Chondrocyte (in vitro differentiated cells): Measurements from ENCODE around the gene PAX3. TPM values are rescaled to one million over a fixed set of nuclear protein-coding genes. Genes with fewer than 3 reads are reported as not detected.

Experiments used
- DNase-seq: peaks from one replicate; pipeline ENCODE4 v3.0.0; 2021; ENCODE audit warnings: mixed read lengths, low spot score
- H3K27ac Mint-ChIP-seq: one replicate; pipeline ENCODE4 v1.8.0; 2021; ENCODE audit warnings: mild to moderate bottlenecking, moderate library complexity, mixed read lengths; ENCODE audit not compliant: unreplicated experiment
- H3K27me3 Mint-ChIP-seq: 2 replicates; pipeline ENCODE4 v1.8.0; 2021; ENCODE audit warnings: low read depth, mixed read lengths
- H3K36me3 Mint-ChIP-seq: 2 replicates; pipeline ENCODE4 v1.8.0; 2021; ENCODE audit warnings: low read depth, mixed read lengths
- H3K4me1 Mint-ChIP-seq: 2 replicates; pipeline ENCODE4 v1.8.0; 2021; ENCODE audit warnings: low read depth, mild to moderate bottlenecking, mixed read lengths
- H3K4me3 Mint-ChIP-seq: one replicate; pipeline ENCODE4 v1.8.0; 2021; ENCODE audit warnings: mild to moderate bottlenecking, moderate library complexity, mixed read lengths; ENCODE audit not compliant: unreplicated experiment
- H3K9me3 Mint-ChIP-seq: 2 replicates; pipeline ENCODE4 v1.8.0; 2021; ENCODE audit warnings: low read depth, mixed read lengths
- total RNA-seq: library from RNA; stranded (reverse); gene quantifications from 3 replicates; pipeline ENCODE4 v1.2.1, GENCODE V29; 2021
- TF ChIP-seq, protein P1 (sequence below): fragments of 200-600 bp; sonication (generic); IDR thresholded peaks from 2 replicates; pipeline ENCODE4 v1.5.0; 2021; ENCODE audit warnings: antibody characterized with exemption, mild to moderate bottlenecking, moderate library complexity

The PAX3 gene
- total RNA-seq, 1 donor from 2014 or later, result 4.7 TPM

DNA sequence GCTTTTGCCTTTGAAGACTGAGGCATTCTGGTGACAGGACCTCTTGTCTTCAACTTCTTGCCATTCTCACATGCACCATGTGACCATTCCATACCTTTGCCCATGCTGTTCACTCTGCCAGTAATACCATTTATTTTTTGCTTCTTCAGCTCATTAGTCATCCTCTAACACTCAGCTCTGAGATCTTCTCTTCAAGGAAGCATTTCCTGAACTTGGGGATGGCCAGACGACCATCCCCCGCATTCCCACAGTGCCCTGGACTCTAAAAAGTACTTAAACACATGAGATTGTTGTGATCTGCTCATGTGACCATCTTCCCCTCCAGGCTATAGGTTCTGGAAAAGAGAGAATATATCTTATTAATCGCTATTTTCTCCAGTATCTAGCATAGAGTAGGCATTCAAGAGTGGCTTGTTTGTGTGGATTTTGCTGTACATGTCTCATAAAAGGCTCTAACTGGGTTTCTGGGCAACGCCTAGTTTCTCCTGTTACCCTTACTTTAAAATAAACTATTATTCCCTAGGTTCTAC lies 33.9 kb downstream of the PAX3 start:
- TF ChIP-seq, protein P1, sequence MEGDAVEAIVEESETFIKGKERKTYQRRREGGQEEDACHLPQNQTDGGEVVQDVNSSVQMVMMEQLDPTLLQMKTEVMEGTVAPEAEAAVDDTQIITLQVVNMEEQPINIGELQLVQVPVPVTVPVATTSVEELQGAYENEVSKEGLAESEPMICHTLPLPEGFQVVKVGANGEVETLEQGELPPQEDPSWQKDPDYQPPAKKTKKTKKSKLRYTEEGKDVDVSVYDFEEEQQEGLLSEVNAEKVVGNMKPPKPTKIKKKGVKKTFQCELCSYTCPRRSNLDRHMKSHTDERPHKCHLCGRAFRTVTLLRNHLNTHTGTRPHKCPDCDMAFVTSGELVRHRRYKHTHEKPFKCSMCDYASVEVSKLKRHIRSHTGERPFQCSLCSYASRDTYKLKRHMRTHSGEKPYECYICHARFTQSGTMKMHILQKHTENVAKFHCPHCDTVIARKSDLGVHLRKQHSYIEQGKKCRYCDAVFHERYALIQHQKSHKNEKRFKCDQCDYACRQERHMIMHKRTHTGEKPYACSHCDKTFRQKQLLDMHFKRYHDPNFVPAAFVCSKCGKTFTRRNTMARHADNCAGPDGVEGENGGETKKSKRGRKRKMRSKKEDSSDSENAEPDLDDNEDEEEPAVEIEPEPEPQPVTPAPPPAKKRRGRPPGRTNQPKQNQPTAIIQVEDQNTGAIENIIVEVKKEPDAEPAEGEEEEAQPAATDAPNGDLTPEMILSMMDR, result no peak
- Mint-ChIP-seq H3K4me3 (no peak overlapping the region), H3K36me3 (peaks cover 3% of the 10 kb centered on the region), H3K27ac (no peak overlapping the region), H3K27me3 (peaks cover 4% of the 10 kb centered on the region), H3K4me1 (peaks cover 13% of the 10 kb centered on the region), H3K9me3 (peaks cover 9% of the 10 kb centered on the region)
- DNase-seq, result no peak

DNA sequence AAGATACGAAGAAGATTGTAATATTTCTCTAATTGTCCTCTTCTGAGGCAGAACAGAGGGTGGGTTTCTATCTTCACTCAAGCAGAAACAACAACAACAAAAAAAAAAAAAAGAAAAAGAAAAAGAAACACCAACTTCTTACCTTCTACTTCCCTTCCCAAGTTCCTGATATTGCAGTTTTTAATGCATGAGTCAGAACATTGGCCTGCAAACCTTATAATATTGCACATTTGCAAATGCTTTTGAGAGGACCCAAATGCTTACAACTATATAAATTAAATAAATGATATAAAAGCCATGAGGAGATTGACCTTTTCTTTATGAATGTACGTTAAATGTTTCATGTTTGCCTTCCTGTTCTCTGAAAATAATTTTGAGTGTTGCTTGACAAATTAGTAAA lies 37.3 kb downstream of the PAX3 start:
- Mint-ChIP-seq H3K27ac (no peak overlapping the region), H3K4me3 (no peak overlapping the region), H3K36me3 (peaks cover 2% of the 10 kb centered on the region), H3K27me3 (peaks cover 1% of the 10 kb centered on the region), H3K9me3 (peaks cover 9% of the 10 kb centered on the region), H3K4me1 (peaks cover 4% of the 10 kb centered on the region)
- DNase-seq, result no peak
- TF ChIP-seq, protein P1, result no peak

DNA sequence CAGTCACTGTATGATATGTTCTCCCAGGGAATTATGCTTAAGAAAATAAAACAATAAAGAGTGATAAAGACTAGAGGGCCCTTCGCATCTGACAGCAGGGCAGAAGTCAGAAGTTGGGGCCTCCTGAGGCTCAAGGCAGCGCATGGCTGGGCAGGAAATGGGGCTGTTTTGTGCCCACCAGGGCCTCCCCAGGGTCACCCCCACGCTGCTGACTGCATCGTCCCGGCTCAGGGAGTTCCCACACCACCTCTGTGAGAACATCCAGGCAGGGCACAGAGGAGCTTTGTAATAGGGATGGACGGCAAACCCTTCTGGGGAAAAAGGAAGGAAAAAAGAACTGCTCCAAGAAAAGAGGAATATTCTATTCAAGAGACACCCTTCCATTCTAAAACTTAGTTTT lies 41.2 kb downstream of the PAX3 start:
- H3K4me3 Mint-ChIP-seq, result no peak overlapping the region
- peaks cover 9% of the 10 kb centered on the region for H3K27me3 Mint-ChIP-seq
- no peaks in the 10 kb centered on the region for H3K4me1 Mint-ChIP-seq
- H3K27ac Mint-ChIP-seq, result no peak overlapping the region
- no peak for DNase-seq
- no peaks in the 10 kb centered on the region for H3K9me3 Mint-ChIP-seq
- TF ChIP-seq, protein P1, result no peak
- H3K36me3 Mint-ChIP-seq, result no peaks in the 10 kb centered on the region

DNA sequence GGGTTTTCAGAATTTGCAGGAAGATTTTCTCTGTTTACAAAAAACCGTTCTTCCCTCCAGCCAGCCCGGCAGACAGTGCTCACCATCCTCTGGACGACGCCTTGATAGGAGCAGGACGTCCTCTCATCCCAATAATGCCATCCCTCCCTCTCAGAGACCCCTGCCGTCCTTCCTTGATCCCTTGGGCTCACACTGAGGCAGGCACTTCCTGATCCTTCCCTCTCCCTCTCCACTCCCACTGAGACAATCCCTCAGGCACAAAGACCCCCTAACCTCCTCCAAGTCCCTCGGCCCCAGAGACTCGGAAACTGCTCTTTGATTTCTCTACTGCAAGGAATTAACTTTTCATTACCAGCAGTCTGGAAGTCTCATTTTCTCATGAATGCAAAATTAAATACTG lies 42.5 kb downstream of the PAX3 start:
- no peaks in the 10 kb centered on the region for H3K4me1 Mint-ChIP-seq
- H3K4me3 Mint-ChIP-seq, result no peak overlapping the region
- no peak overlapping the region for H3K27ac Mint-ChIP-seq
- TF ChIP-seq, protein P1, result no peak
- no peak for DNase-seq
- H3K27me3 Mint-ChIP-seq, result peaks cover 9% of the 10 kb centered on the region
- no peaks in the 10 kb centered on the region for H3K9me3 Mint-ChIP-seq
- no peaks in the 10 kb centered on the region for H3K36me3 Mint-ChIP-seq

DNA sequence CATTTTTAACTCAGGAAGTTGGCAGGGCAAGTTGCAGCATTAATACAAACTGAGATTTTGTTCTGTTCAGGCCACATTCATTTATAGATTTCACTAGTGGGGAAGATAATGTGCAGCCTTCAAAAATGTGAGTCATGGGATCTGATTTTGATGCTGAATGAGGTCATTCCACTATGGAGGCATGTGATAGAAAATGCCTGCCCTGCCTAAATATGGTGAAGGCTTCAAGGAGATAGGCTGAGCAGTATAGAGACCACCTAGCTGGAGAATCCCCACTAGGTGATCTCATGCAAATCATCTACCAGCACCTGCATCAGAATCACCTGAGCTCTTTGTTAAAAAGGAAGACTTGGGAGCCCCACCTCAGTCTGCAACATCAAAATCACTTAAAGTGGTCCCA lies 43.7 kb downstream of the PAX3 start:
- H3K9me3 Mint-ChIP-seq, result no peaks in the 10 kb centered on the region
- no peak overlapping the region for H3K4me3 Mint-ChIP-seq
- DNase-seq, result no peak
- no peaks in the 10 kb centered on the region for H3K36me3 Mint-ChIP-seq
- no peak overlapping the region for H3K27ac Mint-ChIP-seq
- TF ChIP-seq, protein P1, result no peak
- peaks cover 9% of the 10 kb centered on the region for H3K27me3 Mint-ChIP-seq
- H3K4me1 Mint-ChIP-seq, result no peaks in the 10 kb centered on the region
